CD4-positive, alpha-beta T cell treated with Interleukin-17A for 1 hour (primary cell): ENCODE data around the gene LTF.
"Not testable (repeated sequence)": the region's sequence is repeated elsewhere in the genome, so short reads cannot be mapped to it uniquely, and the experiment has no call there.

Experiments
- DNase-seq: peaks from one replicate; pipeline ENCODE4 v3.0.0-alpha.2; 2020

The LTF gene

DNA sequence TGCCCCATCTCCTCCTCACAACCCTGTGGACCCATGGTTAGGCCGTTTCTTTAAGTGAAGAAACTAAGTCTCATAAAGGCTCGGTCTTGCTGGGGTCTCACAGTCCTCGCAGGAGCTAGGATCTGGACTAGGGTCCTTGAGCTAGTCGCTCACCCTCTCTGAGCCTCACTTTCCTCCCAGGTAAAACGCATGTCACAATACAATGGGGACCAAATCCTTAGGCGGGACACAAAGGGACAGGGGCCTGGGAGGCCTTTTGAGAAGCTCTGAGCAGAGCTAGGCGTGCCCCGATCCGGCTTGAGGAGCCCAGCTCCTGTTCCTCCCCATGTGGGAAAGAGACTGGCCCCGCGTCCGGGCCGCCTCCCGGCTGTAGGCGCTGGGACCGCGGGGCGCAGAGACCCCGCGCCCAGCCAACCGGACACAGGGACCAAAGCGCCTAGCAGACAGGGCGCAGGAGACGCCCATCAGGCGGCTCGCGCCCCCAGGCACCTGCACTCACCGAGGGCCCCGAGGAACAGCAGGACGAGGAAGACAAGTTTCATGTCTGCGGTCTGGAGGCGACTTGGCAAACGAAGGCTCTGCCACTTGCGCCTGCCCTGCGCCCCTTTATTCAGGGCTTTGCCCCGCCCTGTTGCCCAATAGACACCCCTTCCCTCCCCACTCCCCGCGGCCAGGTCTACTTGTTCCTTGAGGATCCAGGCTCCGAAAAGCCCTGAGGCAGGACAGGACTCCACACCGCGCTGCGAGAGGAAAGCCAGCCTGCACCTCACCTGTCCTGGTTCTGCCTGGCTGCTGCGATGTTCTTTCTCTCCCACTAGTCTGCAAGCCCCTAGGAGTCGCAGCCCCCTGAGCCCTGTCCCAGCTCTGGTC, at the start of gene LTF:
LTF (minus strand) TSS at position 580 of the 870 bp plus-strand sequence; CDS start at position 542, 38 bp downstream.
- DNase-seq: no peak

DNA sequence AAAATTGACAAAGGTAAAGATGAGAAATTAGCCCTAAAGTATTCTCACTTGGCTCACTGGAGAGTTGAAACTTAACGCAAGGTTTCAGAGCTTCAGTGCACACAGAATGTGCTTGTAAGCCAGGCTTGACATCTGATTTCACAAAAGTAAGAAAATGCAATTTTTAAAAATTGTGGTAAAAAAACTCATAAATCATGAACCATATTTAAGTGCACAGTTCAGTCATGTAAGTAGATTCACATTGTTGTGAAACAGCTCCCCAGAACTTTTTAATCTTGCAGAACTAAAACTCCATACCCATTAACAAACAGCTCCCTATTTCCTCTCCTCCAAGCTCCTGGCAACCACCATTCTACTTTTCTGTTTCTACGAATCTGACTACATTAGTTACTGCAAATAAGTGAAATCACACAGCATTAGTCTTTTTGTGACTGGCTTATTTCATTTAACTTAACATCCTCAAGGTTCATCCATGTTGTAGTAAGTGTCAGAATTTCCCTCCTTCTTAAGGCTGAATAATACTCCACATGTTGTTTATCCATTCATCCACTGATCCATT, 47.6 kb upstream of the LTF start:
- DNase-seq: no peak

GRCh38 chr3:46509661-46510187, 45.0 kb upstream of the LTF start:
- DNase-seq: no peak

- DNase-seq: no peak
Measured at GRCh38 chr3:46508850-46509591, 44.3 kb upstream of the LTF start.

GRCh38 chr3:46506526-46506925, 41.8 kb upstream of the LTF start:
- DNase-seq: no peak

DNA sequence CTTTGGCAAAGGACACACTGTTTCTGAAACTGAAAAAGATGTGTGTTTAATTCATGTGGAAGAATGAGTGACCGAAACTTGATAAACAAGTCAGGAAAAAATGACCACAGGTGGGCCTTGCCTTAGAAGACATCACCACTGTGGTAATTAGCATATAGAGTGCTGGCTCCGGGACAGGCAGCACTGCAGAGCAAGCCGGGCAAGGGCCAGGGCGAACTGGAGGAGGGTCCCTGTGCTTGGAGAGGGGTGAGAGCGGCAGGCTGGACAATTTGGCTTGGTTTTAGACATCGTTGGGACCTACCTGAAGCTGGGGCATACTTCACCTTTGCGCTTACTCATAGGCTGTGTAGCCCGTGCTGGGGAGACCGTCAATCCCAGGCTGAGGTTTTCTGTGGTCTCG, 41.2 kb upstream of the LTF start:
- no peak for DNase-seq

GRCh38 chr3:46504789-46505188, 40.1 kb upstream of the LTF start:
- peak; percentile 5 for DNase-seq

DNA sequence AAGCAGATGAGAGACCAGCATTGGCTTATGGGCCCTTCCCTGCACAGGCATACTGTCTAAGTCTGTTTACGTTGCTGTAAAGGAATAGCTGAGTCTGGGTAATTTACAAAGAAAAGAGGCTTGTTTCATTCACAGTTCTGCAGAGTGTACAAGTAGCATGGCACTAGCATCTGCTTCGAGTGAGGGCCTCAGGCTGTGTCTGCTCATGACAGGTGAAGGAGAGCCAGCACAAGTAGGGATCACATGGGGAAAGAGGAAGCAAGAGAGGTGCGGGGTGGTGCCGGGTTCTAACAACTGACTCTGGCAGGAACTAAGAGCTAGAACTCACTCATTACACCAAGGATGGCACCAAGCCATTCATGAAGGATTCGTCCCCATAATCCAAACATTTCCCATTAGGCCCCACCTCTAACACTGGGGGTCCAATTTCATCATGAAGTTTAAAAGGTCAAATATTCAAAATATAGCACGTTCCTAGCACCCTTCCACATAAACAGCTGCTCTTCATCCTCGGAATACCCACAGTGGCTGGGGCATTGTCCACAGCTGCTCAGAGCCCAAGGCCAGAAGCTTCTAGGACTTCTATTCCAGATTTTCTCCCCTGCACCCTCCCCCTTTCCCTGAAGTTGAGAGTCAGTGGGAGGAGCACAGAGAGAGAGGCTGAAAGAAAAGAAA, 38.6 kb upstream of the LTF start:
- DNase-seq: no peak

DNA sequence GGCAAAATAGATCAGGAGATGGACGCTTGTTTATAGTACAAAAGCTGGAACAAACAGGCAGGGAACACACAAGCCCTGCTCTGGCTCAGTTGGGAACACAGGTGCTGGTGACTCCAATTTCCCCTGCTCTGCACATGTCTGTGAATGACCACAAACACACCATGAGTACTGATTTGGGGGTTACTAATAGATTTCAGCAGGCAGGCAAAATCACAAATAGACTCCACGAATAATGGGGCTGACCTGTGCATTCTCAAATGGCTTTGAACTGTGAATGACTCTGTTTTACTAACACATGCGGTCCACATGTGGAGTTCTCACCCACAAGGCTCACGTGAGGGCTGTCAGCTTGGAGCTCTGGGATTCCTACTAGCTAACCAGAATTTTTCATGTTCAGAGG, 37.0 kb upstream of the LTF start:
- no peak for DNase-seq

DNA sequence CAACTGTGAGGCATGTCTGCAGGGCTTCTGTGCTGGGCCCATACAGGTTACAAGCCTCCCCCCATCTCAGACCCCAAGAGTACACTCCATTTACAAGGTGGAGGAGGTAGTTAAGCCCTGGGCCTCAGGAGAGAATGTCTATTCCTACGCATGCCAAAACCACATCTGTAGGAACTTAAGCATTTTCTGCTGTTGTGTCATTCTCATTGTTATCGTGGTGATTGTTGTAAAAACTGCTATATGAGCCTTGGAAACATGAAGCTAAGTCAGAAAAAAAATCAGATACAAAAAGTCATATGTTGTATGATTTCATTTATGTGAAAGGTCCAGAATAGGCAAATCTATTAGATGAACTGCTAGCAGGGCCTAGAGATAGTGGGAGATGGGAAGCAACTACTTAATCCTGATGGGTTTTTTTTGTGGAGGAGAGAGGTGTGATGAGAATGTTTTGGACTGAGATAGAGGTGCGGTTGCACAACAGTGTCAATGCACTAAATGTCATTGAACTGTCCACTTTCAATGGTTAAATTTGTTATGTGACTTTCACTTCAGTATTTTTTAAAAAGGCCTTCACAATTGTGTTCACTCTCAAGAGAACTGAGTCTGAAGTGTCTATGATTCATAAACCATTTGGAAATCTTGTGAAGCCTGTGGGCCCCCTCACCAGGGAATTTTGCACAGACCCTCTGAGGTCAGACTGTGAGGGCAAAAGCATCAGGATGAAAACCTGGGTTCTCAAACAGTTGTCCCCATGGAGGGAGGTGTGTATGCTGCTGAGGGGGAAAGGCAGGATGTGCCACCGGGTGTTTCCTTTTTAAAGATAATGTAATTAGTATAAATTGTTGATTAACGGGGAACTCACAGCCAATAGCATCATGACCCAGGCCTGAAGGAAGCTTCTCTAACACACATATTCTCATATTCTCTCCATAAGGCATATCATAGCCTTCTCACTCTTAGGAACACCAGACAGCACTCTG, 36.2 kb upstream of the LTF start:
- no peak for DNase-seq

GRCh38 chr3:46498916-46499519, 34.3 kb upstream of the LTF start:
- DNase-seq: no peak

DNA sequence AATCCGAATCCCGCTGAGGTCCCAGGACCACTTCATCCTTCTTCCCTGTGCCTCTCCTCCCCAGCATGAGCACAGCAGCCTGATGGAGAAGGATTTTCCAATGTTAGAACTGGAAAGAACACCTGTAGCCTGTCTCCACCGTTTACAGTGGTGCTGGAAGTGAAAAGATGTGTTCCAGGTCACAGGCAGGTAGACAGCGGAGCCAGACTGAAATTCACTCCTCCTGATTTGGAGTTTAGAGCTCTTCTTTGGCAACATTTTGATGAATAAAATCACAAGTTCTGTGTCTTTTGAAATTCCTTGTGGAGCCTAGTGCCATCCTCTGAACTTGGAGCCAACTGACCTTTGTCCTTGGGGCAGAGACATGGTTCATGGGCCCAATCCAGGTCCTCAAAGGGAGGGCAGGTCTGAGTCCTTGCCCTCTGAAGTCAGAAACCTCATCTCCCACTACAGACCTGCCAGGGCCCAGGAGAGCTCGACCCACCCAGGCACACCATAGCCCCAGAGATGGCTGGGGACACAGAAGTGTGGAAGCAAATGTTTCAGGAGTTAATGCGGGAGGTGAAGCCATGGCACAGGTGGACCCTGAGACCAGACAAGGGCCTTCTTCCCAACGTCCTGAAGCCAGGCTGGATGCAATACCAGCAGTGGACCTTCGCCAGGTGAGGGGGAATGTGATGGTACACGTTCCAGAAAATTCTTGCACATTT, 33.0 kb upstream of the LTF start, which contains the start of gene RTP3:
RTP3 (plus strand) TSS at position 421 of the 710 bp plus-strand sequence; CDS start at position 508, 87 bp downstream.
- no peak for DNase-seq

DNA sequence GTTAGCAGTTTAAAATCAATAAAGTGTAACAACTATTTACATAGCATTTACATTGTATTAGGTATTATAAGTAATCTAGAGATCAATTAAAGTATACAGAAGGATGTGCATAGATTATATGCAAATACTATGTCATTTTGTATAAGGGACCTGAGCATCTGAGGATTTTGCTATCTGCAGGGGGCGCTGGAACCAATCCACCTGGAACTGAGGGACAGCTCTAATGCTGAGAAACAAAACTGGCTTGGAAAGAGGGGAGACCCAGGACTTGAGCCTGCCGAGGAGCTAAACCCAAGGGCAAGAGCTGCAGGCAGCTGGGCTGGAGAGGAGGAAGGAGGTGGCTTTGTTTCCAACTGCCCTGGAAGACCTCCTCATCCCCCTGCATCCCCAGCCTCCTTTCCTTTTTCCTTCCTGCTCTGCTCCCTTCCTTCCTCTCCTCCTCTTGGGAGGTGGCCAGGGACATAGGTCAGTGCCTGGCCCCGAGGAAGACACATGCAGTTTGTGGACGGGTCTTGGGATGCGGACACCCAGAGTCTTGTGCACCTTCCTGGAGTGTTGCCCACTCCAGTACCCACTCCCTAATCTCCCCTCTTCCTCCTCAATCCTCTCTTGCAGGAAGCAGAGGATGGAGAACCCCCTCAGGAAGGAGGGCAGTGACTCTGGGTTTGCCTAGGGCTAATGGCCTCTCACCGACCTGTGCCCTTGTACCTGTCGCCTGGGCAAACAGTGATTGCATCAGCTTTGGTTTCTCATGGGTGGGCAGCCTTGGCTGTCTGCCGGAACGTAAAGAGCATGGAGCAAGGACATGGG, 32.2 kb upstream of the LTF start:
- peak; percentile 52 for DNase-seq

GRCh38 chr3:46495901-46496456, 31.3 kb upstream of the LTF start:
- no peak for DNase-seq

GRCh38 chr3:46494491-46494890, 29.8 kb upstream of the LTF start:
- not testable (repeated sequence) for DNase-seq

DNA sequence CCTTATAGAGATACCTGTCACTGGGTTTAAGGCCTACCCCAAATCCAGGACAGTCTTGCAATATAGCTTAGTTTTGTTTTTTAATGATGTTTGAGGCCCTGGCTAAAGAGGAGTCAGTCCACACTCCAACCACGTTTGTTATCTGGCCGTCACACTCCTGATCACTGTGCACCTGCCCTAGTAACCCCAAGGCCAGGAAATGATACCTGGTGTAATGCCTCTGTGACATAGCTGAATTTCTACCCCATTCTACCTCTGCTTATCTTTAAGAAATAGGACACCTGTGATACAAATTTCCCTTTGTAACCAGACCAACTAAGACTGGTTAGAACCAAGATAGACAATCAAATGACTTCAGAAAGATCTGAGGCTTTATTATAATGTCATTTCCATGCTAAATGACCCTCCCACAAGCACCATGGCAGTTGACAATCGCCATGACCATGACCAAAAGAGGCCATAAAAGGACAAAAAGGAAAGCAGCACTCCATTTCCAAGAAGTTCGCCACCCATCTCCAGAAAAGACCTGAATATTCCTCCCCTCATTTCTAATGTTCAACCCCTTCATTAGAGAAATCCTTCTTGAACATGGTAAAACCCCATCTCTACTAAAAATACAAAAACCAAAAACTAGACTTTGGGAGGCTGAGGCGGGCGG, 28.3 kb upstream of the LTF start:
- no peak for DNase-seq

DNA sequence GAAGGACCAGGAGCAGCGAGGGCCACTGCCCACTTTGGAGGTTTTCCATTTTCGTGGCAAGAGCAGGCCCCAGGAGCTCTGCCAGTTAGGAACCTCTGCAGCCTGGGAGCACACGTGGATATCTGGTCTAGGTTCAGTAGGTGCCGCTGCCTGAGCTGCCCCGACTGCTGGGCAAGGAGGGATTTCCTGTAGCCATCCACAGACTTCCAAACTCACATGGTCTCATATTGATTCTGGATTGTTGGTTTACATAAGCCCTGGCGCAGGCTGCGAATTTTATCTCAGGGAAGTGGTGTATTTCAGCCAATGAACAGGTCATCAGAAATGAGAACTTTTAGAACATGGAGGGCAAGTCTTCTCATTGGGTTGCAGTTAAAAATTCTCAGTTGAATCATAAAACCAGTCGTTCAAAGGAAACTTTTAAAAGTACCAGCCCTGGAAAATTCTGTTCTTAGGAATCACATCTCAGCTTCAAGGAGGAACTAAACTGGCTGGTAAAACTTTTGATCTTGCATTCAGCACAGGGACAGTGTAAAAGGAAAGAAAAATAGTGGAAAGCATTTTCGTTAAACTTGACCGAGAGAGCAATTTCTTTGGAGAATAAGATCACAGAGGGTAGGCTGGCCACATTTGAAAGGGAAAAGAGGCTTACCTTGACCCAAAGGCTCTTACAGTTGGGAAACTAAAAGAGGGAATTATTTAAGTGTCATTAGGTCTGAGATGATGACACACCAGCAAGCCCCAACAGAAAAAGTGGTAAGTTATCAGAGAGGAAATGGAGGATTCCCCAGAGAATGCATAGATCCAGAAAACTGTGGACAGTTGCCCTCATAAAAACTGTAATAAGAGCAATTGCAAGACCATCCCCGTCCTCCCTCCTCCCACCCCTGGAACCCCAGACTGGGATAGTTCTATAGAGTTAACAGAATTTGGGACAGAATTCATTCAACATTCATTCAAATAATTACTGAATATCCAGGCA, 26.7 kb upstream of the LTF start:
- DNase-seq: no peak
